Endothelial cell (in vitro differentiated cells): ENCODE measurements around the gene KRTAP12-3. TPM values are rescaled to one million over a fixed set of nuclear protein-coding genes. Genes with fewer than 3 reads are reported as not detected.

ENCODE experiments used
- DNase-seq: peaks from one replicate; pipeline ENCODE4 v3.0.0; 2021; ENCODE audit warnings: low spot score
- H3K27ac Mint-ChIP-seq: one replicate; pipeline ENCODE4 v1.8.0; 2021; ENCODE audit warnings: mixed read lengths, inconsistent platforms; ENCODE audit not compliant: unreplicated experiment
- H3K27me3 Mint-ChIP-seq: one replicate; pipeline ENCODE4 v1.8.0; 2021; ENCODE audit warnings: mild to moderate bottlenecking, moderate library complexity, mixed read lengths, inconsistent platforms; ENCODE audit not compliant: unreplicated experiment
- H3K36me3 Mint-ChIP-seq: one replicate; pipeline ENCODE4 v1.8.0; 2021; ENCODE audit warnings: mild to moderate bottlenecking, low read depth, mixed read lengths, inconsistent platforms; ENCODE audit not compliant: unreplicated experiment
- H3K4me1 Mint-ChIP-seq: one replicate; pipeline ENCODE4 v1.8.0; 2021; ENCODE audit warnings: mild to moderate bottlenecking, mixed read lengths, inconsistent platforms; ENCODE audit not compliant: unreplicated experiment
- H3K4me3 Mint-ChIP-seq: one replicate; pipeline ENCODE4 v1.8.0; 2021; ENCODE audit warnings: mild to moderate bottlenecking, mixed read lengths, inconsistent platforms; ENCODE audit not compliant: unreplicated experiment
- H3K9me3 Mint-ChIP-seq: one replicate; pipeline ENCODE4 v1.8.0; 2021; ENCODE audit warnings: mixed read lengths, inconsistent platforms; ENCODE audit not compliant: unreplicated experiment
- total RNA-seq: library from RNA; stranded (reverse); fragmentation: NEBNext Ultra II Directional; extraction: Animal tissue kit (Norgen Biotek cat#: 25700); gene quantifications from one replicate; pipeline ENCODE4 v1.2.1, GENCODE V29; 2021; ENCODE audit not compliant: unreplicated experiment
- TF ChIP-seq, protein P1 (sequence below): fragments of 200-600 bp; sonication (generic); IDR thresholded peaks from one replicate; pipeline ENCODE4 v1.5.0; 2021; ENCODE audit warnings: antibody characterized with exemption; ENCODE audit not compliant: unreplicated experiment

KRTAP12-3 gene
- total RNA-seq, 1 donor from 2014 or later, result not detected

DNA sequence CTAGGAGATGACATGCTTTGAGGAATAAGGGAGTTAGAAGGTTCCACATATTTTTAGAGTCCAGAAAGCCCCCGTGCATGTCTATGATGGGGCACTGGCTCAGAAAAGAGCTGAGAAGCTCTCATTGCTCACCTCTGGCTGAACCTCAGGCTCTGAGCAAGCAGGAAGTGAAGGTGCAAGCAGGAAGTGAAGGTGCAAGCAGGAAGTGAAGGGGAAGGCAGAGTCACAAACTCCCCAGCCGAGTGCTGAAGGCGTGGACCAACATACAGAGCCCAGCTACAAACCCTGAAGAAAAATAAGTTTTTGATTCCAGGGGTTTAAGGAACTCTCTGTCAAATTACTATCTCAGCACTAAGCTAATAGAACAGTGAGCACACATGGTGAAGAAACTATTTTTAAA, 38.8 kb upstream of the KRTAP12-3 start:
- Mint-ChIP-seq H3K36me3 (no peaks in the 10 kb centered on the region), H3K4me3 (no peak overlapping the region), H3K27me3 (peaks cover 2% of the 10 kb centered on the region), H3K9me3 (no peaks in the 10 kb centered on the region), H3K27ac (no peak overlapping the region), H3K4me1 (peaks cover 7% of the 10 kb centered on the region)
- DNase-seq, result no peak
- TF ChIP-seq, protein P1, sequence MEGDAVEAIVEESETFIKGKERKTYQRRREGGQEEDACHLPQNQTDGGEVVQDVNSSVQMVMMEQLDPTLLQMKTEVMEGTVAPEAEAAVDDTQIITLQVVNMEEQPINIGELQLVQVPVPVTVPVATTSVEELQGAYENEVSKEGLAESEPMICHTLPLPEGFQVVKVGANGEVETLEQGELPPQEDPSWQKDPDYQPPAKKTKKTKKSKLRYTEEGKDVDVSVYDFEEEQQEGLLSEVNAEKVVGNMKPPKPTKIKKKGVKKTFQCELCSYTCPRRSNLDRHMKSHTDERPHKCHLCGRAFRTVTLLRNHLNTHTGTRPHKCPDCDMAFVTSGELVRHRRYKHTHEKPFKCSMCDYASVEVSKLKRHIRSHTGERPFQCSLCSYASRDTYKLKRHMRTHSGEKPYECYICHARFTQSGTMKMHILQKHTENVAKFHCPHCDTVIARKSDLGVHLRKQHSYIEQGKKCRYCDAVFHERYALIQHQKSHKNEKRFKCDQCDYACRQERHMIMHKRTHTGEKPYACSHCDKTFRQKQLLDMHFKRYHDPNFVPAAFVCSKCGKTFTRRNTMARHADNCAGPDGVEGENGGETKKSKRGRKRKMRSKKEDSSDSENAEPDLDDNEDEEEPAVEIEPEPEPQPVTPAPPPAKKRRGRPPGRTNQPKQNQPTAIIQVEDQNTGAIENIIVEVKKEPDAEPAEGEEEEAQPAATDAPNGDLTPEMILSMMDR, result no peak

DNA sequence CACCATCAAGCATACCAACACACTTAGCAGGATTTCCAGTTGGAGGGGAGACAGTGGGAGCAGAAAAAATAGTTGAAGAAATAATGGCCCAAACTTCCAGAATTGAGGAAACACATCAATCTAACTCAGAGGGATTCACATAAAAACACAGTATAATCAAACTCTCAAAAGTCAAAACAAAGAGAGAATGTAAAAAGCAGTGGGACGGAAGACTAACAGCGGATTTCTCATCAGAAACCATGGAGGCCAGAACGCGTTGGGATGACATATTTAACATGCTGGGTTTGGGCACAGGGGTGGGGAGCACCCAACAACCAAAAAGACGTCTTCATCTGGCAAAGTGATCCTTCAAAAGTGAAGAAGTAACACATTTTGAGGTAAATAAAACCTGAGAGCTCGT, 37.8 kb upstream of the KRTAP12-3 start:
- H3K27me3 Mint-ChIP-seq, result peaks cover 2% of the 10 kb centered on the region
- no peak overlapping the region for H3K27ac Mint-ChIP-seq
- H3K9me3 Mint-ChIP-seq, result no peaks in the 10 kb centered on the region
- H3K36me3 Mint-ChIP-seq, result peaks cover 6% of the 10 kb centered on the region
- no peak overlapping the region for H3K4me3 Mint-ChIP-seq
- TF ChIP-seq, protein P1, result no peak
- DNase-seq, result no peak
- peaks cover 7% of the 10 kb centered on the region for H3K4me1 Mint-ChIP-seq

DNA sequence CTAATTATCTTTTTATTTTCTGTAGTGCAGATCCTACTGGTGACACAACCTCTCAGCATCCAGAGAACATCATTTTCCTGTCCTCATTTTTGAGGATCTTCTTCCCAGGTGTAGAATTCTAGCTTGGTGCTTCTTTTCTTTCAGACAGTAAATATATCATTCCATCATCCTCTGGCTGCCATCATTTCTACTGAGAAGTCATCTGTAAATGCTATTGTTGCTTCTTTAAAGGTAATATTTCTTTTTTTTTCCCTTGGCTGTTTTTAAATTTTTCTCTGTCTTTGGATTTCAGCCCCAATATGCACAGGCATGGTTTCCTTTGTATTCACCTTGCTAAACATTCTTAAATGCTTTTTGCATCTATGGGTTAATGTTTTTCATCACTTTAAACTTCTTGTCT, 34.2 kb upstream of the KRTAP12-3 start:
- H3K4me3 Mint-ChIP-seq, result no peak overlapping the region
- no peak overlapping the region for H3K27ac Mint-ChIP-seq
- no peaks in the 10 kb centered on the region for H3K9me3 Mint-ChIP-seq
- H3K36me3 Mint-ChIP-seq, result peaks cover 7% of the 10 kb centered on the region
- peaks cover 7% of the 10 kb centered on the region for H3K27me3 Mint-ChIP-seq
- TF ChIP-seq, protein P1, result no peak
- H3K4me1 Mint-ChIP-seq, result peaks cover 3% of the 10 kb centered on the region
- no peak for DNase-seq

DNA sequence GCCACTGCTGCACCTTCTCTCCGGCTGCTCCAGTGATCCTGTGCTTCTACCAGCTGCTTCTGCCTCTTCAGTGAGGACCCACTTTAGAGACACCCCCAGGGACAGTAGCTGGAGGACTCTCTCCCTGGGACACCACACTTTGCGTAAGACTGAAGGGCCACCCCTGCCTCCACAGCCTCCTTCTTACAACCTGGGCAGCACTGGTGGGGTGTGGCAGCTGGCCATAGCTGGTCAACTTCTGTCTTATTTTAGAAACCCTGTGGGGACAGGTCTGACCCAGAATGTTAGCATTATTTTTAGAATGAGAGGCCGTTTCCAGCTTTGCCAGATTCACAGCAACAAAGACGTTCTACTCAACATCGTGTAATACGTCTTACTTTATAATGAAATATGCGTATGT, 32.0 kb upstream of the KRTAP12-3 start:
- no peaks in the 10 kb centered on the region for H3K9me3 Mint-ChIP-seq
- peaks cover 2% of the 10 kb centered on the region for H3K4me1 Mint-ChIP-seq
- H3K27ac Mint-ChIP-seq, result no peak overlapping the region
- peaks cover 7% of the 10 kb centered on the region for H3K27me3 Mint-ChIP-seq
- TF ChIP-seq, protein P1, result no peak
- no peak for DNase-seq
- no peak overlapping the region for H3K4me3 Mint-ChIP-seq
- peaks cover 7% of the 10 kb centered on the region for H3K36me3 Mint-ChIP-seq

DNA sequence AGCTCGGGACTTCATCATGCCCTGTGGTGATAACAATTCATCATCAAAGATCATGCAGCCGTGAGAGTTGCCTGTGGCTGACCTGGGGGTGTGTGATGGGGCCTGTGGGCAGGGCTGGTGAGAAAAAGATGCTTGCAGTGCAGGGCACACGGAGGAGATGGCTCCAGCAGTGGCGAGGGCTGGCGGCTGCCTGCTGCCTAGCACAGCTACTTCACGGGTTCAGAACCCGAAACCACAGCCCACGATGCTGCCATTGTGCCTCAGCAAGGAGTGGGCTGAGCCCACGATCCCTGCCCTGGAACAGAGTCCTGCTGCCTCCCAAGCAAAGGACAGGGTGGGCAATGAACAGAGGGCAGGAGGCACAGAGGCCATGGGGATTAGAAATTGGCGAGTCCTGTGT, 31.5 kb upstream of the KRTAP12-3 start:
- H3K4me3 Mint-ChIP-seq, result no peak overlapping the region

More for the DNA sequence above, 31.5 kb upstream of the KRTAP12-3 start:
- TF ChIP-seq, protein P1, result no peak
- DNase-seq, result no peak
- peaks cover 7% of the 10 kb centered on the region for H3K36me3 Mint-ChIP-seq
- peaks cover 7% of the 10 kb centered on the region for H3K27me3 Mint-ChIP-seq
- H3K27ac Mint-ChIP-seq, result no peak overlapping the region
- no peaks in the 10 kb centered on the region for H3K9me3 Mint-ChIP-seq
- peaks cover 2% of the 10 kb centered on the region for H3K4me1 Mint-ChIP-seq
